ENCODE results near the gene EIF1AD.

The EIF1AD gene

DNA sequence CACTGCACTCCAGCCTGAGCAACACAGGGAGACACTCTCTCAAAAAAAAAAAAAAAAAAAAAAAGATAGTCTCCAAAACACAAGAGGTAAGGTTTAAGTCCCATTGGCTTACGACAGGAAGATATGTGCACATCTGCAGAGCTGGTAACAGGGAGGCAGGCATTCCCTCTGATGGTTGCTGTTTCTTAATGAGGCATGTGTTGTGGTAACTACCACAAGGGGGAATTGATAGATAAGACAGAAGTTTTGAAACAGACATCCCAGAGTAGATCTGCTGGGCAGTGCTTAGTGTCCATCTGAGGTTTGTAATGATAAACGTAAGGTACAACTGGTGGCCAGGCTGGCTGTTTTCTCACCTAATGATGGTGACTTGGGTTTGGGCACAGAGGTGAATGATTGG, 4.7 kb downstream of the EIF1AD start:
- DNase-seq: no peak

DNA sequence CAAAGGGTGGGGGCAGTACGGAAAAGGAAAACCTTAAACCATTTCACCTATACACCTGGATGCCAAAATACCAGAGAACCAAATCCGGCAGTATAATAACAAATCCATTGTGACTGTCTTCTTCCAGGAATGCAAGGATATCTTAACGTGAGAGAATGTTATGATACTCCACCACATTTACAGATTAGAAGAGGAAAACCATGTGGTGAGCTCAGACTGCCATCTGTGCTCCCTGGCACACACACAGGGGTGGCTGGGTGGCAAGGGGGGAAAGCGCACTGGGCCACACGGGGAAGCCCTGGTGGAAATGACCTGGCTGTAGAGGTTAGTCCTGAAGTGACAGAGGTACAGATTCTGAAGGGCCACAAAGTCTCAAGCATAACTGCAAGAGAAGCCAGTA, 9.9 kb downstream of the EIF1AD start:
- no peak for DNase-seq

DNA sequence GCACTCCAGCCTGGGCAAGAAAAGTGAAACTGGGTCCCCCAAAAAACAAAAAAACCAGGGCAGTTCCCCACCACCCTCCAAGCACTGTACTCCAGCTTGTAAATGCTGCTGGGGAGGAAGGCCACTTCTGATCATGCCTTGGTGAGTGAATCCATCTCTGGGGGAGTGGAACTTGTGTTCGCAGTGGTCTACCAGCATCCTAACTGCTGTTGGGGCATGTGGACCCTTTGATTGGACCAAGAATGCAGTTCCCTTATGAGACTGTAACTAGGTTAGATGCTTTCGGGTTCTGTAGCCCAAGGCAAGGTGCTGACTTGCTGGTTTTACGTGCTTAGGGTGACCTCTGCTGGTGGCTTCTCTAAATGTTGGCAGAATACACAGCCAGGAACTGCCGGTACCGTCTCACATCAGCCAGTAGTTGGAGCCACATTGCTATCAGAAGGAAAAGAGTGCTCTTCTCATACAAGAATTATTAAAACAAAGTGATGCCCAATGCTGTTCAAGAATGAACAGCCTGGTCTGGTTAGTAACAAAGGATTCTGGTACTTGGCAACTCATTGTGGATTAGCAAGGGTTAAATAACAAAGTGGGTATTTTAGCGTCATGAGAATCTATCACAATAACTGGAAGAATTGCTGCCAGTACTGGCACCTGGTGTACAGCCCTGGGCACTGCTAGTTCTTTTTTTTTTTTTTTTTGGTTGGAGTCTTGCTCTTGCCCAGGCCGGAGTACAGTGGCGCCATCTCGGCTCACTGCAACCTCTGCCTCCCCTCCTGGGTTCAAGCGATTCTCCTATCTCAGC, 13.0 kb downstream of the EIF1AD start:
- peak; percentile 90 for DNase-seq

DNA sequence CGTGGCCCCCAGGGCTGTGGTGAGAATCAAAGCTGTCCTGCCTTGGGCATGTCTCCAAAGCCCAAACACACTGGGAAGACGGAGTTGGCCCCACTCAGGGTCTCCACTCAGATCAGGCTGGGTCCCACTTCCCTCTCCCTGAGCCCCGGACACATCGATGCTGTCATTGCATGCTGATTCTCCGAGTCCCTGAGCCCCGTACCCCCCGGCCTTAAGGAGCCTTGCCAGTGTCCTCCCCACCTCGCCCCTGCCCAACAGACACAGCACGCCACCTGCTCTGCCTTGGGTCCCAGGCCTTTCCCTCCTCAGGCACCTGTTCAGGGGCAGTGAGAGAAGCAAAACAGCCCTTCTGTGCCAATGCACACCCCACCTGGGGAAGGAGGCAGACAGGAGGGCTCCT, 14.6 kb downstream of the EIF1AD start:
- no peak for DNase-seq

DNA sequence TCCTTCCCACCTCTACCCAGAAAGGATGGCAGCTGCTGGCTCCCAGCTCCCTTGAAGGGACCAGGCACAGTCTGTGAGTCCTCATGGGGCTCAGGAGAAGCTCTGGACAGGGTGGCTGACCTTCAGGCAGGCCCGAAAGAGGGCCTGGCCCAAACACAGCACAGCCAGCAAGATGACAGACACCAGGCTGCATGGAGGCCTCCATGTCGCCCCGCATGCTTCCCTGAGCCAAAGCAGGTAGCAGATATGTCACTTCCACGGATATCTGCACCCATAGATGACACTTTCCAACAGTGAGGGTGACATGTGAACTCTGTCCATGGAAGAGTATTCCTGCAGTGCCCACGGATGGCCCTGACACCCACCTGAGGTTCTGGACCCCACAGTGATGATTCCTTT, 18.4 kb downstream of the EIF1AD start:
- no peak for DNase-seq

DNA sequence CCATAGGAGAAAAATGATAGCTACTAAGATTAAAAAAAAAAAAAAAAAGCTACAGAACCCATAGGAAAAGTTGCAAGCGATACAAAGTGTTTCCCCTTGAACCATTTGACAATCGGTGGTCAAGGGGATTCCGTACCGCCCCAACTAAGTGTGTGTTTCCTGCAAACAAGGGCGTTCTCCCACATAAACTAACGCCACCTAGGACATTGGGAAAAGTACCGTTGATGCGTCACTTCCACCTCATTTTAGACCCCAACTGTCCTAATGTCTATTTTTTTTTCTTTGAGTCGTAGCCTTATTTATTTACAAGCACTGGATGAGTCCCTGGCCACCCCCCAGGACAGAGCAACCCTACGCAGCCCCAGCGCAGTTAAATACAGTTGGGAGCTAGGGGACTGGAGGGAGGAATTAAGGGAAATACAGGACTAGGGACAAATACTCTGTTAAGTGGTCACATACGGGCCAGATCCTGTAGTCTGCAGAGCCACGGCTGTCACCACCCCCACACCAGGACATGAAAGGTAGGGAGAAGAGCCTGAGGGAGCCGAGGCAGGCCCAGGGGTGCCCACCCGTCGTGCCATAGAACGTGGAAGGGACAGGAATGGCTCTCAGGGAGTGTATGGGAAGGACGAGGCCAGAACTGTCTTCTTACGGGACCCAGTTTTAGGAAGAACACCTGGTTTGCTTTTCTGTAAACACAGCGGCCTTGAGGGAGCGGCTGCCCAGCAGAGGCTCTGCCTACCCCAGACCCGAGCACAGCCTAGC, 19.0 kb downstream of the EIF1AD start:
- no peak for DNase-seq

DNA sequence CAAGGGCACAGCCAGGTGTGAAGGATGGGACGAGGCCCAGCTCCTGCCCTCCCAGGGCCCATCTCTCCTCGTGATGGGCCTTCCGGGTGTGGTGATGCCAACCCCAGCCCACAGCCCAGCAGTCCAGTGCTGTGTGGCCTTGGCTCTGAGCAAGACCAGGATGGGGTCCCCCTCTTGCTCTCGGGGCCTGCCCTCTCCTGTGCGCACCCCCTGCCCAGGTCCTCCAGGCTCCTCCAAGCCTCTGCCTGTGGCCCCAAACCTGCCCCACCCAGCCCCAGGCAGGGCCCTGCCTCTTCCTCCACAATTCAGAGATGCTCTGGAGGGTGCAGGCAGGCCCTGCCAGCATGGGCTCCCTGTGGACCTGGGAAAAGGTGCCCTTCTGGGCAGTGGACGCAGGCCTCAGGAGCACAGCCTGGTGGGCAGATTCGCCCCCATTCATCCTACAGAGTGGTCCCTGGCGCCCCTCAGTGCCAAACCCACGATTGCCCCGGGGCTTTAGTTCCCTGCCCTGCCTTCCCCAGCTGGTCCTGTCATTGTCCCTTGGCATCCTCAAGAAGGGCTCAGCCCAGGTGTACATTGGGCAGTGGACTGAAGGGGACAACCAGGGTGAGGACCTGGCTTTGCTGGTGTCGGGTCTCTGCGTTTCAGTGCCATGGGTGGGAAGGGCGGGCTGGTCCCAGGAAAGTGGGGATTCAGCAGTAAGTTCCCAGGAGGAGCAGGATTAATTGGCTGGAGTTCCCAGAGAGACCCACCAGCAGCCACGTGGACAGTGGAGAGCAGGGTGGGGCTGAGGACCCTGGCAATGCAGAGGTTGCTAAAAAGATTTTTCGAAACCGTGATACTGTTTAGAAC, 19.8 kb downstream of the EIF1AD start:
- DNase-seq: no peak

DNA sequence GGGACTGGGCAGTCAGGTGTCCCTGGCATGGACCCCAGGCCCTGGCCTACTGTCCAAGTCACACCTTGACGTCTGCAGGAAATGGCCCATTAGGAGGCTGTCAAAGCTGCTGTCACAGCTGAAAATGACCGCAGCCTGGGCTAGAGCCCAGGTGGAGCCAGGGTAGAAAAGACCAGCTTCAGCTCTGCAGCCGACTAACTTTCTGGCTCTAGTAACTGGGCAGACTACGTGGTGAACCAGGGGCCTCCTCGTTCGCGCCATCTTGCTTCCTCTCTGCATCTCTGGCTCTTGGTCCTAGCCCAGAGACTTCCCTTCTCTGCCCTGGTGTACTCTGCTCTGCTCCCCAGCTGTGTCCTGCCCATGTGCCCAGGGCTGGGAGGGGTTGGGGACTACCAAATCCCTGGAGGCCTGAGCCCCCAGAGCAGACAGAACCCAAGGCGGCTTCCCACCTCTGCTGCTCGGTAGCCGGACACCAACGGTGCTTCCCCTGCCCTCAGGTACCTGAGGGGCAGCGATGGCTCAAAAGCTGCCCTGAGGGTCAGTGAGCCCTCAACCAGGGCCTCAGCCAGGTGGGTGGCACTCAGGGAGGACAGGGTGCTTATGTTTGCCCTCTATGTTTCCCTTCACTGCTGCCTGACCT, 20.7 kb downstream of the EIF1AD start:
- no peak for DNase-seq

DNA sequence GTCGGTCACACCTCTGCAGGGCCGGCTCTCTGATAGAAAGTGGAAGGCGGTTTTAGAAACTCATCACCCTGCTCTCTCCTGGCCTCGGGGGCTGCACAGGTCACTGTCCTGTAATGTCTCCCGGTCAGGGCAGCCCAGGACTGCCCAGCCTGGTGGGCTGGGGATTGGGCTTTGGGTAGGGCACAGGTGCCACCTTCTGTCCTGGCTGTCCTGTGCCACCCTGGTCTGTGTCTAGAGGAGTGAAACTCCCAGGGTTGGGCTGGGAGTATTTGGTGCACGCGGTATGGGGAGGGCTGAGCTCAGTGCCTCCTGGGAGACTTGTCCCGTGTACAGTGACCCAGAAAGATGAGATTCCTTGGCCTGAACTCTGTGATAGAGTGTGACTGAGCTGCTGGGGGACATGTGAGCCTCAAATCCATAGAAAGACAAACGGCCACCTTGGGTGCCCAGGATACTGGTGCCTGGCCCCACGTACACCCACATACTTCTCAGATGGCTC, 22.6 kb downstream of the EIF1AD start:
- no peak for DNase-seq

DNA sequence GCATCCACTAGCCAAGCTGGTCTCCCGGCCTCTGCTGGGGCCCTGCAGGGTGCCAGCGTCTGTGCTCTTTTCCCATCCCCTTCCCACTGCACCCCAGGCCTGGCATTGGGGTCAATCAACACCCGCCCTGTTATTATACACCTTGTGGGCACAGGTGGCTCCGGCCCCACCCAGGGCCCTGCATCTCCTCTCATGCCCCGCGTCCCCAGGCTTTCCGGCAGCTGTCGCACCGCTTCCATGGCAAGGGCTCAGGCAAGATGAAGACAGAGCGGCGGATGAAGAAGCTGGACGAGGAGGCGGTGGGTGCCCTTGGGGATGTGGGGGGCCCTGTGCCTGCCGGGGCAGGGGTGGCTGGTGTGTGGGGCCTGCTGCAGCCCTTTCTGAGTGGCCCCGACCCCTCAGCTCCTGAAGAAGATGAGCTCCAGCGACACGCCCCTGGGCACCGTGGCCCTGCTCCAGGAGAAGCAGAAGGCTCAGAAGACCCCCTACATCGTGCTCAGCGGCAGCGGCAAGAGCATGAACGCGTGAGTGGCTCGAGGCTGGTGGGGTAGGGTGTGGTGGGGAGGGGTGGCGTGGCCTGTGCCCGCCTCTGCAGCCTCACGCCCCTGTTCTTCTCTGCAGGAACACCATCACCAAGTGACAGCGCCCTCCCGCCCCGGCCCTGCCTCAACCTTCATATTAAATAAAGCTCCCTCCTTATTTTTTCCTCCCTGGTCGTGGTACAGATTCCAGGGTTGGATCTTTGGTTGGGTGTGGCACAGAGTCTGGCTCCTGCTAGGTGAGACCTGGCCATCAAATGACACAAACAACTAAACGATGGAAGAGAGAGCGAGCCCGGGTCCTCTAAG, 23.3 kb downstream of the EIF1AD start:
- DNase-seq: no peak

DNA sequence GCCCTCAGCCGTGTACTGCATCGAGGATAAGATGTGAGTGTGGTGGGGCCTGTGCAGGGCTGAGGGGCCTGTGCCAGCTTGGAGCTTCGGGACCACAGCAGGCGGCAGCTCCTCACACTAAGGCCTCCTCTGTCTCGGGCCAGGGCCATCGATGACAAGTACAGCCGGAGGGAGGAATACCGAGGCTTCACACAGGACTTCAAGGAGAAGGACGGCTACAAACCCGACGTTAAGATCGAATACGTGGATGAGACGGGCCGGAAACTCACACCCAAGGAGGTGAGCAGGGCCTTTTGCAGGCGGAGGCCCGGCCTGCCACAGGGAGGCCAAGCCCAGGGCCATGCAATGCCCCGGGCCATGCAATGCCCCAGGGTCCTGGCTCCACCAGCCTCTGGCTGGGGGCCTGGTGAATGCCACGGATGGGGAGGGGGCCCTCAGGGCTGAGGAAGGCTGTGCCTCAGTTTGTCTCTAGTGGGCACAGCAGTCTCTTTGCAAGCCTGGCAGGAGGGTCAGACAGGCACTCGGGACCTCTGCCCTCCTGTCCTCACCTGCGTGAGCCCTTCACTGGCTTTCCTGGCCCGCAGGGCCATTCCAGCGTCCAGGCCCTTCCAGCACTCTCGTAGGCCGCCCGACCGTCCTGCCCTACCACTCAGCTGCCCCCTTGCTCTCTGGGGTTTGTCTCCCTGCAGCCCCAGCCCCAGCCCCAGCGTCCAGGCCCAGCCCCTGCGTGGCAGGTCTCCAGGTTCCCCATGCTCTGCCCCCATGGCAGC, 24.2 kb downstream of the EIF1AD start:
- no peak for DNase-seq

DNA sequence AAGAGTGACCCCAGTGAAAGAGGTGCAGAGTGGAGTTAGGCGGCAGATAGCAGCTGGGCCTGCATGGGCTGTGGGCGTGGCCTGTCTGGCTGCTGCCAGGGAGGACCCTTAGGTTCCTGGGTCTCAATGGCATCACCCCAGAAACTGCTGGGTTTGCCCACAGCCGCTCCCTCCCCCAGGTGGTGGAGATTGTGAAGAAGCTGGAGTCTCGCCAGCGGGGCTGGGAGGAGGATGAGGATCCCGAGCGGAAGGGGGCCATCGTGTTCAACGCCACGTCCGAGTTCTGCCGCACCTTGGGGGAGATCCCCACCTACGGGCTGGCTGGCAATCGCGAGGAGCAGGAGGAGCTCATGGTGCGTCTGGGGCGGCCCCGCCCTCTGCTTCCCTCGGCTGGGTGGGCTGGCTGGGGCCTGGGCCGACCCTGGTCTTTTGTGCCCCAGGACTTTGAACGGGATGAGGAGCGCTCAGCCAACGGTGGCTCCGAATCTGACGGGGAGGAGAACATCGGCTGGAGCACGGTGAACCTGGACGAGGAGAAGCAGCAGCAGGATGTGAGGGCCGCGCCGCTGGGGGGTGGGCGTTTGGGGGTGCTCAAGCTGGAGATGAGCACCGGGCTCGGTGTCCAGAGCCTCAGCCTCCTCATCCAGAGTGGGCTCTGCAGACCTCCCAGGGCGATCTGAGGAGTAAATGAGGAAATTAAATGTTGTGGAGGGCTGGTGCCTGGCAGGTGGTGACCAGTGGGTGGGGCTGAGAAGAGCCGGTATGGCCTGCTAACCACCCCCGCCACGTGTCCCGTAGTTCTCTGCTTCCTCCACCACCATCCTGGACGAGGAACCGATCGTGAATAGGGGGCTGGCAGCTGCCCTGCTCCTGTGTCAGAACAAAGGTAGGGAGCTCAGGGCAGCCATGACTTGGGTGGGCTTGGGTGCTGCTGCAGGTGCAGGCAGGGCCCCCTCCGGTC, 25.5 kb downstream of the EIF1AD start:
- no peak for DNase-seq

DNA sequence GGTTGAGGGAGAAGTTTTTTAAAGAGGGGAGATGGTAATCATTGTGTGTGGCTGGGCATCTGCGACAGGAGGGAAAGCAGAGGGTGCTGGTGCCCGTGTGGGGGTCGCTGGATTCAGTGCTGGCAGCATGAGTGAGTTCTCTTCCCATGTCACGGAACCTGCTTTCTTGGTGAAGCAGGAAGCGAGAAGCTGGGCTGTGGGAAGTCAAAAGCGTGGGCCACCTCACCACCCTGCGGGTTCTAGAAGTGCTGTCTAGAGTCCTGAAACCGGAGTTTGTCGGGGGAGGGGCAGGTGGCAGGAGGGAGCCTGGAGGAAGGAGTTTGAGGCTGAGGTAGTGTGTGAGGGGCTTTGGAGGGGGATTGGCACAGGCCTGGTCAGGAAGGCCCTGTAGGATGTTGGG, 26.2 kb downstream of the EIF1AD start:
- no peak for DNase-seq

DNA sequence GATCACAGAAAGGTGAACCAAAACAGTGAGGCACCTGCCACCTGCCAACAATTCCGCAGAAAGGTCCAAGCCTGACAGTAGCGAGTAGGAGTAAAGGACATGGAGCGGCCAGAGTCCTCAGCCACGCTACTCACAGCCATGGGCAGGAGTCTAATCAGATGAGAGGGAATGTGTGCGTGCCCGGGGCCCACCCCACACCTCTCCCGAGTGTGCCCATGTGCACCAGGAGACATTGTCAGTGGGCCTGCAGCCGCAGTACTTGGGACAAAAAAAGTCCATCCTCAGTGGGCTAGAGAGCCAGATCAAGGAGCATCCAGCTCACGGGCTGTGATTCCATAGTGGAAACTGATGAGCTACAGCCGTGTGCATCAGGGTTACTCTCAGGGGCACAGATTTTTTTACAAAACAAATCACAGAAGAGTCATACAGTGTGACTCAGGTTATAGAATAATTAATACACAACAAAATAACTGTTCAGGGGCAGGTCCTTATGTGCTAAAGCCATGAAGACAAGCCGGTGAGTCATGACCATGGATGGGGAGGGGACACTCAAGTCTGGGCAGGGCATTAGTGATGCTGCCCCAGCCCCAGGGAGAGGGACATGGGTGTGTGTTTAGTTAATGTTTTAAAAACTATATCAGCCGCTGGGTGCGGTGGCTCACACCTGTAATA, 28.4 kb downstream of the EIF1AD start:
- no peak for DNase-seq

DNA sequence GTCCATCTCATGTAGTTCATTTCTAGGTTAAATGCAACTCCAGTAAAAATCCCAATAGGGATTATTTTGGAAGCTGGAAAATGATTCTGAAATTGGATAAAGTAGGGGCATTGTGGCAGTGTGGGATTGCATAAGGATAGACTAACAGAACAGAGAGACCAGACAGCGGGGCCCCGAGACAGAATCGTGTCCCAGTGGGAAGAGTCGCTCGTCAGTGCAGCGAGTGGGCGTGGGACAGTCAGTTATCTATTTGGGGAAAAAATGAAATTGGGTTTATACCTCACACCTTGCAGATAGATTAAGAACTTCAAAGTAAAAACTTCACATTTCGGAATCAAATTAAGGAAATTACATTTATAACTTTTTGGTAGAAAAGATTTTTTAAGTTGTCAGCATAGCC, 29.8 kb downstream of the EIF1AD start:
- no peak for DNase-seq

DNA sequence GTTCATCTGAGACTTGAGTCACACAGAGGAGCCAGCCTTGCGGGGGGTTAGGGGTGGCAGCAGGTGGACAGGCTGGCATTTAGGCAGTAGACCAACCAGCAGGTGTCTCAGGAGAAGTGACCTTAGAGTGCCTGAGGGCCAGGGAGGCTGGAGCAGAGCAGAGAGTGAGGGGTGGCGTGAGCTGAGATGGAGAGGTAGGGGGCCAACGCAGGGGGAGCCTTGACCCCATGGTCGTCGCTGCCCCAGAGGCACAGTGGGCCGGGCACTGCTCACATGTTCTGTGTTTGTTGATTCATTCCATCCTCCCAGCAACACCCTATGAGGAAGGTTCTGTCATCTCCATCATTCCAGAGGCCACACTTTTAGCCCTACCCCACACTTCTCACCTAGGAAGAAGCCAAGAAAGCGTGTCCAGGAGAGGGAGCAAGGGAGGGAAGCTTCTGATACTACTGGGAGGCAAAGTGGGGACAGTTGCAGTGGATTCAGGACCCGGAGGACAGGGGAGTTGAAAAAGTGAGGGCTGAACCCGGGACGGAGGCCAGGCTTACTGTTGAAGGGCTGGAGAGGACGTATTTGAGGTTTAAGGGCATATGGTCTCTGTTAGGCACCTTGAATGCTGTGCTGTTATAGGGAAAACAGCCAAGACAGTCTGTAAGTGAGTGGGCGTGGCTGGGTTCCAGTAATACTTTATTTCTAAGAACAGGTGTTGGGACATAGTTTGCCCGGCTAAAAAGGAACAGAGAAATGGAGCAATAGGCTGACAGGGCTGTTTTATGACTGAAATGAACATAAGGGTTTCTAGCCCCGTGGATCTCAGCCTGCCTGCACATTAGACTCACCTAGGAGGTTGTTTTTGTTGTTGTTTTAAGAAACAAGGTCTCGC, 33.1 kb downstream of the EIF1AD start:
- no peak for DNase-seq

DNA sequence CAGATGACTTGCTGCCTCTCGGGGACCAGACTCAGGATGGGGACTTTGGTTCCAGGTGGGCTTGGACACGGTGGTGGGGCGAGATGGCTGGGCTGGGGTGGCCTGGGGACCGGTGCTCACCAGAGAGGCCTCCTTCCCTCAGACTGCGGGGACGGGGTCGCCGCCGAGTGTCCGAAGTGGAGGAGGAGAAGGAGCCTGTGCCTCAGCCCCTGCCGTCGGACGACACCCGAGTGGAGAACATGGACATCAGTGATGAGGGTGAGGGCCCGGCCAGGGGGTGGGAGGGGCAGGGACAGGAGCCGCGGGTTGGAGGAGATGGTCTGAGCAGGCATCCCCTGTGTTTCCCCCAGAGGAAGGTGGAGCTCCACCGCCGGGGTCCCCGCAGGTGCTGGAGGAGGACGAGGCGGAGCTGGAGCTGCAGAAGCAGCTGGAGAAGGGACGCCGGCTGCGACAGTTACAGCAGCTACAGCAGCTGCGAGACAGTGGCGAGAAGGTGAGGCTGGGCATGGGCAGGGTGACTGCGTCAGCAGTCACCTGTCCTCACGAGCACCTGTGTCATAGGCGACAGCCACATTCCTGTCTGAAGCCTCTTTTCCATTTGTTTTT, 34.5 kb downstream of the EIF1AD start:
- DNase-seq: no peak
